Stimulated activated CD8-positive, alpha-beta memory T cell treated with anti-CD3 and anti-CD28 coated beads, Interleukin-7, amount 100 ng/mL, for 1 hour (primary cell): ENCODE results near the gene SCYL2.
"Not testable (repeated sequence)": the region's sequence is repeated elsewhere in the genome, so short reads cannot be mapped to it uniquely, and the experiment has no call there.

Experiments
- DNase-seq, 2 donors: peaks; one replicate each; pipeline ENCODE4 v3.0.0-alpha.2; 2020; ENCODE audit warnings: low read depth in 2 of 2

The SCYL2 gene

DNA sequence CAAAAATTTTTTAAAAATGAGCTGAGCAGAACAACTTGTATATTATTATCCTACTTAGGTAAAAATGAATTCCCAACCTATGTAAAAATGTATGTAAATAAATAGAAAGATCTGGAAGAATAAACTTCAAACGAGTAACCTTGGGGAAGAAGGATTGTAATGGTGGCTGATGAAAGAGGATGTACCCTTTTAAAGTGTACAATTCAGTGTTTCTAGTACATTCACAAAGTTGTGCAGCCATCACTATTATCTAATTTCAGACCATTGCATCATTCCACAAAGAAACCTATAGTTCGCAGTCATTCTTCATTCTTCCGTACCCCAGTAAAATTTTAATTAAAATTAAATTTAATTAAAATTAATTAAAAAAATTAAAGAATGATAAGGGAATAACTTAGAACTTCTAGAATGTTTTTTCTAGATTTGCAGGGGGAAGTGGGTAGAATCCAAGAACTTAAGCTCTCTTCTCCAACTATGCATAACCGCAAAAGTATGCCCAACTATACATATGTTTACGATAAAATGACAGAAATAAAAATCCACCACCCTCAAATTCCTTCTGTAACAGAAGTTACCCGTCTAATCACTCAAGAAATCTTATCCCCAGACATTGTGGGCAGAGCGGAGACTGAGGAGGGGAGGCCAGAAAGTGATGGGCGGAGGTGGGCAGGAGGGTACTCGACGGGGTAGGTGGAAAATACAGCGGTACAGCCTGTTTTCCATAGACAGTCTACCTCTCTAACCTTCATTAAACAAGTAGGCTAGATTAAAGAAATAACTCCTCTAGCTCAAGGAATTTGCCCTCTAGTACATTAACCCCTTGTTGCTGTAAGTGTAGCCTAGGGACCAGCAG is 1.0 kb upstream of the SCYL2 start:
- no peak for DNase-seq

- DNase-seq: peak; percentile 79 to 92
Measured at GRCh38 chr12:100266585-100266834, 467 bp upstream of the SCYL2 start.

GRCh38 chr12:100267603-100268281 is 765 bp downstream of the SCYL2 start:
- peak; percentile 0 to 1 for DNase-seq

GRCh38 chr12:100268835-100269564 is 2.0 kb downstream of the SCYL2 start:
- no peak for DNase-seq

GRCh38 chr12:100273782-100274181 is 6.8 kb downstream of the SCYL2 start:
- no peak for DNase-seq

DNA sequence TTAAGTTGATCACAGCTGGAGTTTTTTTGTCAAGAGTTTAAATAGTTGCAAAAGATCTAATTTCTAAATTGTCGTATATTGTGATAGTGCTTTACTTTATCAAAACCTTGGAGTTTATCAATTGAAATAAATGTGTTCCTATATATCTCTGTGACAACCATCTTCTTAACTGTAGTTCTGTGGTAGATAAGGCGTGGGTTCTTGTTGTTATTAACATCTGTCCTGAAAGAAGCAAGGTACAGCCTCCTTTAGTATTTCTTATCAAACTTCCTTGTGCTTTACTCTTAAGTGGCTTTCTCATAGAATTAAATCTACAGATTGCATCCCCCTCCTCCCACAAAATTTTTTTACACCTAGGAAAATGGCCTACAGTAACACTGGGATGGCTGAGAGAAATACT is 7.3 kb downstream of the SCYL2 start:
- DNase-seq: no peak

- DNase-seq: no peak
Measured at GRCh38 chr12:100279159-100279558, 12.2 kb downstream of the SCYL2 start.

GRCh38 chr12:100279607-100280244 is 12.7 kb downstream of the SCYL2 start:
- DNase-seq: no peak

- not testable (repeated sequence) for DNase-seq
Measured at GRCh38 chr12:100284556-100284955, 17.6 kb downstream of the SCYL2 start.

- DNase-seq: no peak
Measured at GRCh38 chr12:100289038-100289437, 22.1 kb downstream of the SCYL2 start.

- DNase-seq: no peak
Measured at GRCh38 chr12:100290016-100290415, 23.0 kb downstream of the SCYL2 start.

- DNase-seq: no peak
Measured at GRCh38 chr12:100293017-100293416, 26.0 kb downstream of the SCYL2 start.

DNA sequence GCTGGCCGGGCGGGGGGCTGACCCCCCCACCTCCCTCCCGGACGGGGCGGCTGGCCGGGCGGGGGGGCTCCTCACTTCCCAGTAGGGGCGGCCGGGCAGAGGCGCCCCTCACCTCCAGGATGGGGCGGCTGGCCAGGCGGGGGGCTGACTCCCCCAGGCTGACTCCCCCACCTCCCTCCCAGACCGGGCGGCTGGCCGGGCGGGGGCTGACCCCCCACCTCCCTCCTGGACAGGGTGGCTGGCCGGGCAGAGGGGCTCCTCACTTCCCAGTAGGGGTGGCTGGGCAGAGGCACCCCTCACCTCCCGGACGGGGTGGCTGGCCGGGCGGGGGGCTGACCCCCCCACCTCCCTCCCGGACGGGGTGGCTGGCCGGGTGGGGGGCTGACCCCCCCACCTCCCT is 27.4 kb downstream of the SCYL2 start:
- DNase-seq: not testable (repeated sequence)

- no peak for DNase-seq
Measured at GRCh38 chr12:100295764-100296555, 29.0 kb downstream of the SCYL2 start.

DNA sequence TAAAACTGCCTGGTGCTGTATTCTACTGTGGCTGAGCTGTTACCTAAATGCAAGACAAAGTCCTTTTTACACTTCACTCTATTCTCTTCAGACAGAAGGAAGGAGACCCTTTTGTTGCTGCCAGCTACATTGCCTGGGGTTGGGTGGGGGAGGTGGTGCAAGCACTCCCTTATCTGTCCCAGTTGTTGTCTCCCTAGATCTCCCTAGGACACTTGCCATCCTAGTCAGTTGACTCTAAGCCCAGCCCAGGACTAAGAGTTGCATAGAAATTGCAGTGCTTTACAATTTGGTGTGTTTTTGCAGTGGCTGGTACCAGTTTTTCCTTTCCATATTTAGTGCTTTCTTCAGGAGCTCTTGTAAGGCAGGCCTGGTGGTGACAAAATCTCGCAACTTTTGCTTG is 35.1 kb downstream of the SCYL2 start:
- no peak for DNase-seq

DNA sequence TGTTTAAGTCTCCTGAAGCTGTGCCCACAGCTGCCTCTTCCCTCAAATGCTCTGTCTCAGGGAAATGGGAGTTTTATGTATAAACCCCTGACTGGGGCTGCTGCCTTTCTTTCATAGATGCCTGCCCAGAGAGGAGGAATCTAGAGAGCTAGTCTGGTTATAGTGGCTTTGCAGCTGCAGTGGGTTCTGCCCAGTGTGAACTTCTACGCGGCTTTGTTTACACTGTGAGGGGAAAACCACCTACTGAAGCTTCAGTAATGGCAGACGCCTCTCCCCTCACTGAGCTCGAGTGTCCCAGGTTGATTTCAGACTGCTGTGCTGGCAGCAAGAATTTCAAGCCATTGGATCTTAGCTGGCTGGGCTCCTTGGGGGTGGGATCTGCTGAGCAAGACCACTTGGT is 36.9 kb downstream of the SCYL2 start:
- no peak for DNase-seq

- not testable (repeated sequence) for DNase-seq
Measured at GRCh38 chr12:100304334-100304733, 37.4 kb downstream of the SCYL2 start.

DNA sequence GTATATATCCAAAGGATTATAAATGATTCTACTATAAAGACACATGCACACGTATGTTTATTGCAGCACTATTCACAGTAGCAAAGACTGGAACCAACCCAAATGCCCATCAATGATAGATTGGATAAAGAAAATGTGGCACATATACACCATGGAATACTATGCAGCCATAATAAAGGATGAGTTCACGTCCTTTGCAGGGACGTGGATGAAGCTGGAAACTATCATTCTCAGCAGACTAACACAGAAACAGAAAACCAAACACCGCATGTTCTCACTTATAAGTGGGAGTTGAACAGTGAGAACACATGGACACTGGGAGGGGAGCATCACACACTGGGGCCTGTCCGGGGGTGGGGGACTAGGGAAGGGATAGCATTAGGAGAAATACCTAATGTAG is 41.2 kb downstream of the SCYL2 start:
- DNase-seq: not testable (repeated sequence)

GRCh38 chr12:100311317-100311716 is 44.3 kb downstream of the SCYL2 start:
- DNase-seq: no peak

DNA sequence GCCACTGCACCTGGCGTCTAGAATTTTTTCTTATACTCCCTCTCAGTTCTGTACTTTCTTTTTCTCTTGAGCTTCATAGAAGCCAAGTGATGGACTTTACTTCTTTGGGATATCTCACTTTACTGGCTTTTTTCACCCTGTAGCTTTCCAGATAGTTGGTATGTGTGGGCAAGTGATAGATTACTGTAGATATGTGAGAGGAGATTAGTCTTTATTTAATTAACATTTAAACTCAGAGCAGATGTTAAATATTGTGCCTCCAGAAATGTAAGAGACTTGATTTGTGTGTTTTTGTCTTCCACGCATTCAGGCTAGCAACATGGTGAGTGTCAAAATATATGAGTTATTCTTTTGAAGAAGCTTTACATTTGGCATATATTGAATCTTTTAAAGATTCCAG is 50.4 kb downstream of the SCYL2 start:
- DNase-seq: no peak

DNA sequence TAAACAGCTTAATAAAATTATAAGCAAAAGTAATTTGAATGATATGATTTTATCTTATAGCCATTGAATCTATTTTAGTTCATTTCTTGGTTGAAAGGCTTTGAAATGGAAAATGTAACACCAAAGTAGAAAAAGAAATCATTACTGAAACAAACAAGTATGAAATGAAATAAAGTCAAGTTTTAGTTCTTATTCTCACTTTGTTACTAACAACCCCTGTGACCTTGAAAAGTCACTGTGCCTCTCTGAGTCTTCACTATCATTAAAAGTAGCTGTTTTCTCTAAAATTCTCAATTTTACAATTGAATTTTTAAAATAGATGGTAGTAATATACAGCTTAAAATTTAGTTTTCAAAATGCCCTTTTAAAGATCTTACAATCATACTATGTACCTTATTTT is 57.5 kb downstream of the SCYL2 start:
- DNase-seq: no peak

DNA sequence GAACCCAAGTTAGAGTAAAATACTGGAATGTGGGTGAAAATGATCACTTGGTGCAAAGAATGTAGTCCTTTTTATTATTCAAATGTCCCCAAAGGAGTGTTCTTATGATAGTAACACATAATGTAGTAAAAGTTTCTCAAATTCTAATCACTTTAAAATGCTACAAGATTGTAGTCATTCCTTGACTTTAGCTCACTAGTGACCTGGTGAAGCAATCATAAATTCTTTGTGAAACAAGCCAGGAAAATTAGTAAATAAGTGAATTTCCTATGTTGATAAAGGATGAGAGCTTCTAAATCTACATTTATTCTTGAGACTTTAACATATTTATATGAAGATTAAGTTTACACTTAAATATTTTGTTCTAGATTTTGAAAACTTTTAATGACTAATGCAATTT is 59.2 kb downstream of the SCYL2 start:
- DNase-seq: no peak
